HG03457 (cell line): ENCODE results near the gene U2AF1L4.
"Not testable (repeated sequence)": the region's sequence is repeated elsewhere in the genome, so short reads cannot be mapped to it uniquely, and the experiment has no call there.

Experiments used
- ATAC-seq: cut with Tn5 transposase; IDR thresholded peaks from one replicate; pipeline ENCODE4 v1.9.1; 2021; ENCODE audit warnings: moderate number of reproducible peaks; ENCODE audit not compliant: unreplicated experiment

The U2AF1L4 gene

DNA sequence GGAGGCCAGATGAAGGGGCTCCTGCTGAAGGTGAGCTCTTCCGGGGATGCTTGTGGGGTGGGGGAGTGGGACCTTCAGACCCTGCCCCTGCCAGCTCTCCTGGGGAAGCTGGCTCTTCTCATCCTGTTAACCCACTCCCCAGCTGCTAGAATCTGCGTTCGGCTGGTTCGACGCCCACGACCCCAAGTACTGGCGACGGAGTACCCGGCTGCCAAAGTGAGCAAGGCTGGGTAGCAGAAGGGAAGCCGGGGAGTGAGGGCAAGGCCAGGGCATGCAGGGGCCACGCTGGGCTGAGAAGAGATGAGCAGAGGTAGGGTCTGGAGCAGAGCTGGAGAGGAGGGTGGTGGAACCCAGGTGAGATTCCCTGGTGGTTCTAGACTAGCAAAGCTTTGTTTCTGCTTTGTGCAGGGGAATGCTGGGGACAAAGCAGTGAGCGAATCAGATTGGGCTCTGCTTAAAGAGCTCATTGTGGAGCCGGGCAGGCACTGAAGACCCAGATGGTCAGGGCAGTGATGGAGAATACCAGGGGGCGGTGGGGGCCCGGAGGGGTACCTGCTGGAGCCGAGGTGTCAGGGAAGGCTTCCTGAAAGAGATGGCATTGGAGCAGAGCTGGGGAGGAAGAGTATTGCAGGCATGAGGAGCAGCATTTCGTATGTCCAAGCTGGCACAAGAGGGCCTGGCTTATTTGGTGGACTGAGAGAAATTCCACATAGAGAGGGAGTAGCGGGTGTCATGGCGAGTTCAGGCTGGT is 17.1 kb downstream of the U2AF1L4 start:
- no peak for ATAC-seq

GRCh38 chr19:35727053-35727955 is 17.9 kb downstream of the U2AF1L4 start:
- no peak for ATAC-seq

DNA sequence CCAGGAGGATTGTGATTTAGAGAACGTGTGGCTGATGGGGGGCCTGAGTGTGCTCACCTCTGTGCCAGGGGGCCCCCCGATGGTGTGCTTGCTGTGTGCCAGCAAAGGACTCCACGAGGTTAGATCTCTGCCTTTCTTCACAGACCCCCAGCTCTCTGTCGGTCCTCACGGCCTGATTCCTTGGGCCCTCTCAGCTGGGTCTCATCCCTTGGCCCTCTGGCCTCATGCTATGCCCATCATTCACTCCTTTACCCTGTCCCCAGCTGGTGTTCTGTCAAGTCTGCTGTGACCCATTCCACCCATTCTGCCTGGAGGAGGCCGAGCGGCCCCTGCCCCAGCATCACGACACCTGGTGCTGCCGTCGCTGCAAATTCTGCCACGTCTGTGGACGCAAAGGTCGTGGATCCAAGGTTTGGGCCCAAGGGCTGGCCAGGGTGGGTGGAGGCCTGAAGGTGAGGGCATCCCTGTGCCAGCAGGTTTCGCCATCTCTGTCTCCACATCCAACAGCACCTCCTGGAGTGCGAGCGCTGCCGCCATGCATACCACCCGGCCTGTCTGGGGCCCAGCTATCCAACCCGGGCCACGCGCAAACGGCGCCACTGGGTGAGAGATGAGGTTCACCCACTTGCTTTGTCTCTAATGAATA is 19.9 kb downstream of the U2AF1L4 start:
- ATAC-seq: no peak

- ATAC-seq: no peak
These were observed 20.7 kb downstream of the U2AF1L4 start for GRCh38 chr19:35724560-35724959.

- not testable (repeated sequence) for ATAC-seq
These were observed 21.1 kb downstream of the U2AF1L4 start for GRCh38 chr19:35724132-35724531.

DNA sequence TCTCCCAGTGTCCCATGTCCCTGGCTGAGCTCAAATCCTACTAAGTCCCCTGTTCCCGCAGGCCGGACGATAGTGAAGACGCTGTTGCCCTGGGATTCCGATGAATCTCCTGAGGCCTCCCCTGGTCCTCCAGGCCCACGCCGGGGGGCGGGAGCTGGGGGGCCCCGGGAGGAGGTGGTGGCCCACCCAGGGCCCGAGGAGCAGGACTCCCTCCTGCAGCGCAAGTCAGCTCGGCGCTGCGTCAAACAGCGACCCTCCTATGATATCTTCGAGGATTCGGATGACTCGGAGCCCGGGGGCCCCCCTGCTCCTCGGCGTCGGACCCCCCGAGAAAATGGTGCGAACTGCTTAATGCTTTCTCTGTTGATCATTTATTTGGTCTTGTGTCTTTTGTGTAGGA is 21.5 kb downstream of the U2AF1L4 start:
- no peak for ATAC-seq

DNA sequence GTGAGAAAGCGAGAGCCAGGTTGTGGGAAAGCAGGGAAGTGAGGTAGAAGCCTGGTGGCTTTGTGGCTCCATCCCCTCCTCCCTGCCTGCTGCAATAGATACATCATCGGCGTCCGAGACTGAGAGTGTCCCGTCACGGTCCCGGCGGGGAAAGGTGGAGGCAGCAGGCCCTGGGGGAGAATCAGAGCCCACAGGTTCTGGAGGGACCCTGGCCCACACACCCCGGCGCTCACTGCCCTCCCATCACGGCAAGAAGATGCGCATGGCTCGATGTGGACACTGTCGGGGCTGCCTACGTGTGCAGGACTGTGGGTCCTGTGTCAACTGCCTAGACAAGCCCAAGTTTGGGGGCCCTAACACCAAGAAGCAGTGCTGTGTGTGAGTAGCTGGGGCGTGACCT is 22.3 kb downstream of the U2AF1L4 start:
- no peak for ATAC-seq

- ATAC-seq: no peak
These were observed 22.8 kb downstream of the U2AF1L4 start for GRCh38 chr19:35722461-35722860.

DNA sequence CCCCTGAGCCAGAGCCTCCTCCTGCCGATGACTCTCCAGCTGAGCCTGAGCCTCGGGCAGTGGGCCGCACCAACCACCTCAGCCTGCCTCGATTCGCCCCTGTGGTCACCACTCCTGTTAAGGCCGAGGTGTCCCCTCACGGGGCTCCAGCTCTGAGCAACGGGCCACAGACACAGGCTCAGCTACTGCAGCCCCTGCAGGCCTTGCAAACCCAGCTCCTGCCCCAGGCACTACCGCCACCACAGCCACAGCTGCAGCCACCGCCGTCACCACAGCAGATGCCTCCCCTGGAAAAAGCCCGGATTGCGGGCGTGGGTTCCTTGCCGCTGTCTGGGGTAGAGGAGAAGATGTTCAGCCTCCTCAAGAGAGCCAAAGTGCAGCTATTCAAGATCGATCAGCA is 23.8 kb downstream of the U2AF1L4 start:
- no peak for ATAC-seq

DNA sequence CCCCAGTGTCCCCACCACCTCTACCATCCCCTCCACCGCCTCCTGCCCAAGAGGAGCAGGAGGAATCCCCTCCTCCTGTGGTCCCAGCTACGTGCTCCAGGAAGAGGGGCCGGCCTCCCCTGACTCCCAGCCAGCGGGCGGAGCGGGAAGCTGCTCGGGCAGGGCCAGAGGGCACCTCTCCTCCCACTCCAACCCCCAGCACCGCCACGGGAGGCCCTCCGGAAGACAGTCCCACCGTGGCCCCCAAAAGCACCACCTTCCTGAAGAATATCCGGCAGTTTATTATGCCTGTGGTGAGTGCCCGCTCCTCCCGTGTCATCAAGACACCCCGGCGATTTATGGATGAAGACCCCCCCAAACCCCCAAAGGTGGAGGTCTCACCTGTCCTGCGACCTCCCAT is 24.6 kb downstream of the U2AF1L4 start:
- no peak for ATAC-seq

GRCh38 chr19:35720163-35720524 is 25.1 kb downstream of the U2AF1L4 start:
- no peak for ATAC-seq

GRCh38 chr19:35719402-35720162 is 25.6 kb downstream of the U2AF1L4 start:
- ATAC-seq: no peak

GRCh38 chr19:35718345-35719041 is 26.7 kb downstream of the U2AF1L4 start:
- ATAC-seq: no peak

DNA sequence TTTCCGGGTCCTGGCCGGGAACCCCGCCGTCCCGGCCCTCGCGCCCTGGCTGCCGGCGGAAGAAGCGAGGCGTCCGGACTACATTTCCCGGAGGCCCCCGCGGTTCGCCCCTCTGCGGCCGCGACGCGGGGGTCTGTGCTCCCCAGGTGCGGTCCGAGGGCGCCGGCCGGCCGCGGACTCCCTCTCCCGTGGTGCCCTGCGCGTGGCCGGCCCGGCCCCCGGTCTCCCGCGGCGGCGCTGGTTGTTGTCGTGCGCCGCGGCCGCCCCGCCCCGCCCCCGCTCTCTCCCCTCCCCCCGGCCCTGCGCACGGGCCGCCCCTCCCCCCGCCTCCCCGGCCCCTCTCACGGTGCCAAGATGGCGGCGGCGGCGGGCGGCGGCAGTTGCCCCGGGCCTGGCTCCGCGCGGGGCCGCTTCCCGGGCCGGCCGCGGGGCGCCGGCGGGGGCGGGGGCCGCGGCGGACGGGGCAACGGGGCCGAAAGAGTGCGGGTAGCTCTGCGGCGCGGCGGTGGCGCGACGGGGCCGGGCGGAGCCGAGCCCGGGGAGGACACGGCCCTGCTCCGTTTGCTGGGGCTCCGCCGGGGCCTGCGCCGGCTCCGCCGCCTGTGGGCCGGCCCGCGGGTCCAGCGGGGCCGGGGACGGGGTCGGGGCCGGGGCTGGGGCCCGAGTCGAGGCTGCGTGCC is 27.4 kb downstream of the U2AF1L4 start, which contains the start of gene KMT2B:
KMT2B (plus strand) TSS at position 339 of the 680 bp plus-strand sequence; CDS start at position 355, 16 bp downstream.
- no peak for ATAC-seq

- peak; percentile 55 for ATAC-seq
These were observed 28.2 kb downstream of the U2AF1L4 start for GRCh38 chr19:35716801-35717664.

DNA sequence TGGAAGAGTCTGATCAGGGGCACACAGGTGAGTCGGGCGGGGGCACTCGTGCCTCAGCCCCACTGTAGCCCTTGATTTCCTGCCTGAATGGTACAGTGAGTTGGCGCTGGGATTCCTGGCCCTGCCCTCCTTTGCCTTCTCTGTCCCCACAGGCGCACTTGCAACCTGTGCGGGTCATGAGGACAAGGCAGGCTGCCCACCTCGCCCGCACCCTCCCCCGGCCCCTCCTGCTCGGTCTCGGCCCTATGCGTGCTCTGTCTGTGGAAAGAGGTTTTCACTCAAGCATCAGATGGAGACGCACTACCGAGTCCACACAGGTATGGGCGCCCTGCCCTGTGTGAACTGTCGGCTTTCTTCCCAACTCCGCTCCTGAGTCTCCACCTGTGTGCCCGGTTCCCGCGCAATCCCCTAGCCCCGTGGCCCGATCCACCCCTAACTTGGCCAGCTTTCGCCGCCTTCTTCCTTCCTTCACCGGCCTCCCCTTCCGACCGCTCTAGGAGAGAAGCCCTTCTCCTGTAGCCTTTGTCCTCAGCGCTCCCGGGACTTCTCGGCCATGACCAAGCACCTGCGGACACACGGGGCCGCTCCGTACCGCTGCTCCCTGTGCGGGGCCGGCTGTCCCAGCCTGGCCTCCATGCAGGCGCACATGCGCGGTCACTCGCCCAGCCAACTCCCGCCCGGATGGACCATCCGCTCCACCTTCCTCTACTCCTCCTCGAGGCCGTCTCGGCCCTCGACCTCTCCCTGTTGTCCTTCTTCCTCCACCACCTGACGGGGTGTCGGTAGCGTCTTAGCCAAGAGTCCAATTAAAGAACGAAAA is 29.0 kb downstream of the U2AF1L4 start:
- ATAC-seq: peak; percentile 3

DNA sequence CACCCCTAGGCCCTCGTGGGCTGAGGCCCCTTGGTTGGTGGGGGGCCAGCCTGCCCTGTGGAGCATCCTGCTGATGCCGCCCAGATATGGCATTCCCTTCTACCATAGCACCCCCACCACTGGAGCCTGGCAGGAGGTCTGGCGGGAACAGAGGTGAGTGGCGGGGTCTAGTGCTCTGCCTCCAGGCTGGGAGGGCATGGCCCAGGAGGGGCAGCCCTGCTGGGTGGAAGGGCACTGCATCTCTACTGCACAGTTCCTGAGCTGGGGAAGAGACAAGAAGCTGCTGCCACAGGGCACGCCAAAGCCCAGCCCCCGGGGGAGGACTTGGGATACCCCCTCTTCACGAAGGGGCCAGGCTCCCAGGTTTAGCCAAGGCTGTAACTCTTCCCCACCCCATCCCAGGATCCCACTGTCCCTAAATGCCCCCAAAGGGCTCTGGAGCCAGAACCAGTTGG is 29.8 kb downstream of the U2AF1L4 start:
- ATAC-seq: no peak
